AG04450 (cell line): Measurements from ENCODE around the gene SMAGP. TPM values are rescaled to one million over a fixed set of nuclear protein-coding genes. Genes with fewer than 3 reads are reported as not detected.

ENCODE experiments used
- CTCF ChIA-PET: fragments of 300-600, 350-600 bp; formaldehyde crosslinking; extraction: SDS; loops from one replicate; lab custom pipeline; 2022; ENCODE audit warnings: antibody characterized with exemption, inconsistent platforms; lab: Charles Lee
- POLR2A ChIA-PET: fragments of 350-600 bp; formaldehyde crosslinking; extraction: SDS; loops from one replicate; lab custom pipeline; 2021; ENCODE audit warnings: antibody characterized with exemption, inconsistent platforms; lab: Yijun Ruan, JAX
- DNase-seq: peaks from one replicate; pipeline ENCODE4 v3.0.0-alpha.2; 2011; ENCODE audit warnings: low read depth, low spot score
- H3K27ac ChIP-seq: one replicate; pipeline ENCODE4 v1.5.1; 2012; ENCODE audit warnings: low read depth, low read length, control low read depth
- H3K27me3 ChIP-seq: one replicate; pipeline ENCODE4 v1.6.0; 2012; ENCODE audit warnings: low read length; ENCODE audit not compliant: control insufficient read depth, insufficient read depth
- H3K4me3 ChIP-seq: 2 replicates; pipeline ENCODE4 v1.5.1; 2011; ENCODE audit warnings: mild to moderate bottlenecking, low read depth, low read length, control low read depth
- H3K9me3 ChIP-seq: 2 replicates; pipeline ENCODE4 v1.5.1; 2012; ENCODE audit warnings: low read length; ENCODE audit not compliant: control insufficient read depth, insufficient read depth
- polyA plus RNA-seq: library from polyadenylated mRNA; depleted of rRNA; stranded (reverse); fragments of >200 nt; gene quantifications from 2 replicates; pipeline ENCODE4 v1.2.3, GENCODE V29; 2011
- TF ChIP-seq, protein P1 (sequence below): IDR thresholded peaks from 2 replicates; pipeline ENCODE4 v1.5.1; 2011; ENCODE audit warnings: low read depth, low read length, control low read depth, inconsistent platforms

Gene SMAGP
- polyA plus RNA-seq, 1 experiment, result 31.4 TPM

DNA sequence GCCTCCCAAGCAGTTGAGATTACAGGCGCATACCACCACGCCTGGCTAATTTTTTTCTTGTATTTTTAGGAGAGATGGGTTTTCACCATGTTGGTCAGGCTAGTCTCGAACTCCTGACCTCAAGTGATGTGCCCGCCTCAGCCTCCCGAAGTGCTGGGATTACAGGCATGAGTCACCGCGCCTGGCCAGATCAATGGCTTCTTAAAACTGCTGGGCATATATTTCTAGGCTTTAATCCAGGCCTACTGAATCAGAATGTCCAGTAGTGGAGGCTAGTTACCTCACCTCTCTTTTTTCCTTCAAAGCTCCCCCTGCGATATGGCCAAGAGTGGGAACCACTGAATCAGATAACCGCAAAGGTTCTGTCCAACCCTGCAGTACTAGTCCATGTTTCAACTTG lies 69.4 kb downstream of the SMAGP start:
- DNase-seq, result no peak
- TF ChIP-seq, protein P1, sequence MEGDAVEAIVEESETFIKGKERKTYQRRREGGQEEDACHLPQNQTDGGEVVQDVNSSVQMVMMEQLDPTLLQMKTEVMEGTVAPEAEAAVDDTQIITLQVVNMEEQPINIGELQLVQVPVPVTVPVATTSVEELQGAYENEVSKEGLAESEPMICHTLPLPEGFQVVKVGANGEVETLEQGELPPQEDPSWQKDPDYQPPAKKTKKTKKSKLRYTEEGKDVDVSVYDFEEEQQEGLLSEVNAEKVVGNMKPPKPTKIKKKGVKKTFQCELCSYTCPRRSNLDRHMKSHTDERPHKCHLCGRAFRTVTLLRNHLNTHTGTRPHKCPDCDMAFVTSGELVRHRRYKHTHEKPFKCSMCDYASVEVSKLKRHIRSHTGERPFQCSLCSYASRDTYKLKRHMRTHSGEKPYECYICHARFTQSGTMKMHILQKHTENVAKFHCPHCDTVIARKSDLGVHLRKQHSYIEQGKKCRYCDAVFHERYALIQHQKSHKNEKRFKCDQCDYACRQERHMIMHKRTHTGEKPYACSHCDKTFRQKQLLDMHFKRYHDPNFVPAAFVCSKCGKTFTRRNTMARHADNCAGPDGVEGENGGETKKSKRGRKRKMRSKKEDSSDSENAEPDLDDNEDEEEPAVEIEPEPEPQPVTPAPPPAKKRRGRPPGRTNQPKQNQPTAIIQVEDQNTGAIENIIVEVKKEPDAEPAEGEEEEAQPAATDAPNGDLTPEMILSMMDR, result no peak
- H3K4me3 ChIP-seq, result no peak overlapping the region
- CTCF ChIA-PET, result no interaction called here
- H3K9me3 ChIP-seq, result peaks cover 2% of the 10 kb centered on the region; the same call in 1 of the 2 replicates
- no peak overlapping the region for H3K27ac ChIP-seq
- POLR2A ChIA-PET, result interaction anchor here (1.2 kb wide), 1 partner anchor 110 kb away, joined by 3 read pairs; no protein-coding TSS in a partner anchor
- no peaks in the 10 kb centered on the region for H3K27me3 ChIP-seq

DNA sequence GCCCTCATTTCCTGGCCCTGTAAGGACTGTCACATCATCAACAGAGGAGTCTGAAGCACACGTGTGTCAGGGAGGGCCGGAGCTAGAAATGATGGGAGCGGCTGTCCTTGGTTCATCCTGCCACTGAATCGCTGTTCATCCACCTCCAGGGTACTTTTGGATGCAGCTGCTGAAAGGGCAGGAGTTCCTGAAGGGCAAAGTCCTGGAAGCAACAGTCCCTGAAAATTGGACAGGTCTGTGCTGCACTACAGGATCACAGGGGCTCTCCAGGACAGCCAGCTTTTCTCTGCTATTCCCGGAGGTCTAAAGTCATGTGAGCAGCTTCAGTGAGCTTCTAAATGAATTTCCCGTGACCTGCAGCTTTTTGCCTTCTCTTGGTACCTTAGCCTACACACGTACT lies 70.1 kb downstream of the SMAGP start:
- ChIA-PET CTCF (no interaction called here), POLR2A (interaction anchor here (1.2 kb wide), 1 partner anchor 111 kb away, joined by 3 read pairs; no protein-coding TSS in a partner anchor)
- Histone ChIP-seq H3K27ac (no peak overlapping the region), H3K9me3 (peaks cover 1% of the 10 kb centered on the region; the same call in 1 of the 2 replicates), H3K4me3 (no peak overlapping the region), H3K27me3 (no peaks in the 10 kb centered on the region)
- no peak for DNase-seq
- TF ChIP-seq, protein P1, result no peak

DNA sequence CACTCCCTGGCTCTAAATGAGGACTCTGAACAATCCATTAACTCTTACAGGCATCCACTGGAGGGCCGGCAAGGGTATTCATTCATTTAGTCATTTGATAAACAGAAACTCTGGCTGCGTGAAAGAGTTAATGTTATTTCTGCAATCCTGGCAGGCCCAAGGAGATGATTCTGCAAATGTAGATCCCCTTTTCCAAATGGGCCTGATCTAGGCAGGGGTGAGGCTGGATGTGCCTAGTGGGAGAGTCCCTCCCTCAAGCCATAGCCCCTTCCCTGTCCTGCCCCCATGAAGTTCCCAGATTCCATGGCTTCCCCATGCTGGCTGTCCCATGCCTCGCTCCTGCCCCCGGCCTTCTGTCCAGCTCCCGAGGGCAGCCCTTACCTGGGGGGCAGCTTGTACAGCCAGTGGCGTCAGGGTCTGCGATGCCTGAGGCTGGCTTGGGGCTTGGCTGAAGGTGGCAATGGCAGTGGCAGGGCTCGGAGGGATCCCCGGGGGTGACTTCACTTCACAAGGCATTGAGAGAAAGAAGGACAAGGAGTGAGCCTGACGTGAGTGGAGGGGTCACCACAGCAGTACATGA lies 70.8 kb downstream of the SMAGP start:
- no peaks in the 10 kb centered on the region for H3K9me3 ChIP-seq
- TF ChIP-seq, protein P1, result no peak
- H3K4me3 ChIP-seq, result no peak overlapping the region
- no peaks in the 10 kb centered on the region for H3K27me3 ChIP-seq
- DNase-seq, result no peak
- POLR2A ChIA-PET, result interaction anchor here (1.2 kb wide), 1 partner anchor 112 kb away, joined by 3 read pairs; no protein-coding TSS in a partner anchor
- no peak overlapping the region for H3K27ac ChIP-seq
- CTCF ChIA-PET, result no interaction called here

DNA sequence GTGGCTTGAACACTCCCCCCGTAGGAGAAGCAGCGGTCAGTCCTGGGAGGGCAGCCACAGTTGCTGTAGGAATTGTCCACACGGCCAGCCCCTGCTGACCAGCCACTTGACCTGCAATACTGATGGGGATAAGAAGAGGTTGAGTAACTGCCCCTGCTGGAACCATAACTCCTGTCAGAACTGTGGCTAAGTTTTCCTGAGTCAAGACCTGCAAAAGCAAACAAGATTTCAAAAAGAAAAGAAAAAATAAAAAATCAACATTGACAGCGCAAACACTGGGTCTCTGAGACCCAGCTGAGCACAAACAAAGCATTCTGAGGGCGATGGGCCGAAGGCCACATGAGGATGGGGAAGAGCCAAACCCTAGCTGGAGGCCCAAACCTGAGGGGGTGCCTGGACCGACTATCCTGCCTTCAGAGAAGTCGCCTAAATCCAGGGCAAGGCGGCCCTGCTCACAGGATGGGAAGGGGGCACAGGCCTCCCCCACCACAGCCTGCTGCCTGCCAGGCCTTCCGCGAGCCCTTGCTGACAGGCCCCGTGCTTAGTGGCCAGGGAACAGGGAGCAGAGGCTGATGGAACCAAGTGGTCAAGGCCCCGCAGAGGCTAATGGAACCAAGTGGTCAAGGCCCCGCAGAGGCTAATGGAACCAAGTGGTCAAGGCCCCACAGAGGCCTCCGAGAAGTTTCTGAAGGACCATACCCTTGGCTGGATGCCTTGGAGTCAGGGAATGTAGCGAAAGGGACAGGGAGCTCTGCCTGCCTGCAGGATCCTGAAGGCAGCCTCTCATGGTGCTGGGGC lies 71.4 kb downstream of the SMAGP start:
- no peak overlapping the region for H3K27ac ChIP-seq
- CTCF ChIA-PET, result no interaction called here
- H3K27me3 ChIP-seq, result no peaks in the 10 kb centered on the region

More for the DNA sequence above, 71.4 kb downstream of the SMAGP start:
- no peaks in the 10 kb centered on the region for H3K9me3 ChIP-seq
- no peak for DNase-seq
- H3K4me3 ChIP-seq, result no peak overlapping the region
- TF ChIP-seq, protein P1, result no peak
- POLR2A ChIA-PET, result no interaction called here
